DOHH2 (cell line): ENCODE results near the gene RSPH6A.

Source experiments
- H3F3A ChIP-seq: fragments of 200-600 bp; sonication (generic), shearing (Covaris generic); 2 replicates; pipeline ENCODE4 v1.6.0; 2016; ENCODE audit warnings: antibody characterized with exemption, mild to moderate bottlenecking; ENCODE audit not compliant: control insufficient read depth, insufficient read depth
- H3K27ac ChIP-seq: fragments of 200-600 bp; sonication (generic); 2 replicates; pipeline ENCODE4 v1.5.1; 2014; ENCODE audit warnings: low read depth, mild to moderate bottlenecking, low read length, moderate library complexity
- H3K27me3 ChIP-seq: fragments of 200-600 bp; sonication (generic); 2 replicates; pipeline ENCODE4 v1.6.1; 2014; ENCODE audit warnings: mild to moderate bottlenecking, low read length, mixed read lengths; ENCODE audit not compliant: control insufficient read depth
- H3K36me3 ChIP-seq: fragments of 200-600 bp; sonication (generic); 2 replicates; pipeline ENCODE4 v1.6.1; 2014; ENCODE audit warnings: mild to moderate bottlenecking, low read length, moderate library complexity, mixed read lengths; ENCODE audit not compliant: control insufficient read depth
- H3K4me1 ChIP-seq: fragments of 200-600 bp; sonication (generic); 2 replicates; pipeline ENCODE4 v1.6.1; 2014; ENCODE audit warnings: mild to moderate bottlenecking, low read length, mixed read lengths; ENCODE audit not compliant: control insufficient read depth
- H3K4me2 ChIP-seq: fragments of 200-600 bp; sonication (generic); 2 replicates; pipeline ENCODE4 v1.6.0; 2014; ENCODE audit warnings: mild to moderate bottlenecking, low read length, moderate library complexity
- H3K4me3 ChIP-seq: fragments of 200-600 bp; sonication (generic); 2 replicates; pipeline ENCODE4 v1.5.1; 2014; ENCODE audit warnings: mild to moderate bottlenecking, low read length, mixed read lengths
- H3K79me2 ChIP-seq: fragments of 200-600 bp; sonication (generic); 2 replicates; pipeline ENCODE4 v1.6.1; 2014; ENCODE audit warnings: mild to moderate bottlenecking, low read length, mixed read lengths; ENCODE audit not compliant: control insufficient read depth
- H3K9me2 ChIP-seq: fragments of 200-600 bp; sonication (generic); replicated peaks from 2 replicates; pipeline ENCODE4 v1.6.1; 2014; ENCODE audit warnings: mild to moderate bottlenecking, low read length, mixed read lengths; ENCODE audit not compliant: control insufficient read depth
- H3K9me3 ChIP-seq: fragments of 200-600 bp; sonication (generic); 2 replicates; pipeline ENCODE4 v1.6.1; 2014; ENCODE audit warnings: antibody characterized with exemption, low read length, mixed read lengths; ENCODE audit not compliant: control insufficient read depth, insufficient read depth
- H4K20me1 ChIP-seq: fragments of 200-600 bp; sonication (generic); 2 replicates; pipeline ENCODE4 v1.6.0; 2014; ENCODE audit warnings: low read depth, mild to moderate bottlenecking, antibody characterized with exemption, low read length, moderate library complexity; ENCODE audit not compliant: control insufficient read depth, insufficient read depth
- CTCF ChIP-seq: fragments of 200-600 bp; sonication (generic); IDR thresholded peaks from one replicate; pipeline ENCODE4 v1.5.1; 2014; ENCODE audit warnings: antibody characterized with exemption, mild to moderate bottlenecking, low read depth, low read length; ENCODE audit not compliant: poor library complexity, severe bottlenecking
- EZH2phosphoT487 ChIP-seq: fragments of 200-600 bp; sonication (generic); IDR thresholded peaks from 2 replicates; pipeline ENCODE4 v1.6.1; 2017; ENCODE audit warnings: borderline replicate concordance, mild to moderate bottlenecking, antibody characterized with exemption, low read length, moderate library complexity, mixed read lengths

Gene RSPH6A

GRCh38 chr19:45842198-45842597 is 27.1 kb upstream of the RSPH6A start:
- TF ChIP-seq EZH2phosphoT487 (no peak), CTCF (no peak)
- no peak overlapping the region for H3K4me3 ChIP-seq
- H3K27ac ChIP-seq: no peak overlapping the region
- H3K36me3 ChIP-seq: peaks cover 87% of the 10 kb centered on the region
- no peaks in the 10 kb centered on the region for H3K9me2 ChIP-seq
- no peaks in the 10 kb centered on the region for H4K20me1 ChIP-seq
- no peak overlapping the region for H3K4me2 ChIP-seq
- H3F3A ChIP-seq: no peaks in the 10 kb centered on the region
- no peaks in the 10 kb centered on the region for H3K79me2 ChIP-seq
- no peaks in the 10 kb centered on the region for H3K27me3 ChIP-seq
- no peaks in the 10 kb centered on the region for H3K9me3 ChIP-seq
- H3K4me1 ChIP-seq: no peaks in the 10 kb centered on the region

GRCh38 chr19:45834970-45835369 is 19.9 kb upstream of the RSPH6A start:
- TF ChIP-seq CTCF (no peak), EZH2phosphoT487 (no peak)
- Histone ChIP-seq H3K9me3 (no peaks in the 10 kb centered on the region), H3K4me1 (no peaks in the 10 kb centered on the region), H3K36me3 (peaks cover 74% of the 10 kb centered on the region), H3K27me3 (no peaks in the 10 kb centered on the region), H3K79me2 (no peaks in the 10 kb centered on the region), H3F3A (no peaks in the 10 kb centered on the region), H3K27ac (no peak overlapping the region), H4K20me1 (no peaks in the 10 kb centered on the region), H3K4me3 (no peak overlapping the region), H3K4me2 (no peak overlapping the region), H3K9me2 (no peaks in the 10 kb centered on the region)

GRCh38 chr19:45828945-45829344 is 13.8 kb upstream of the RSPH6A start:
- no peaks in the 10 kb centered on the region for H3F3A ChIP-seq
- H3K27ac ChIP-seq: no peak overlapping the region
- H3K36me3 ChIP-seq: peaks cover 82% of the 10 kb centered on the region
- no peak for TF ChIP-seq CTCF
- TF ChIP-seq EZH2phosphoT487: no peak
- no peak overlapping the region for H3K4me3 ChIP-seq
- no peaks in the 10 kb centered on the region for H3K79me2 ChIP-seq
- H3K27me3 ChIP-seq: no peaks in the 10 kb centered on the region
- no peaks in the 10 kb centered on the region for H3K9me3 ChIP-seq
- H3K9me2 ChIP-seq: no peaks in the 10 kb centered on the region
- no peaks in the 10 kb centered on the region for H4K20me1 ChIP-seq
- no peak overlapping the region for H3K4me2 ChIP-seq
- no peaks in the 10 kb centered on the region for H3K4me1 ChIP-seq

GRCh38 chr19:45828523-45828922 is 13.4 kb upstream of the RSPH6A start:
- H3K4me2 ChIP-seq: no peak overlapping the region
- no peak for TF ChIP-seq CTCF
- TF ChIP-seq EZH2phosphoT487: no peak
- H3K9me2 ChIP-seq: no peaks in the 10 kb centered on the region
- no peaks in the 10 kb centered on the region for H3K79me2 ChIP-seq
- H3K36me3 ChIP-seq: peaks cover 84% of the 10 kb centered on the region
- H3K27ac ChIP-seq: no peak overlapping the region
- H3K9me3 ChIP-seq: no peaks in the 10 kb centered on the region
- no peaks in the 10 kb centered on the region for H3K4me1 ChIP-seq
- no peaks in the 10 kb centered on the region for H4K20me1 ChIP-seq
- H3F3A ChIP-seq: no peaks in the 10 kb centered on the region
- H3K4me3 ChIP-seq: no peak overlapping the region
- H3K27me3 ChIP-seq: no peaks in the 10 kb centered on the region
